GM18505 (cell line): ENCODE results near the gene FAT3.

ENCODE experiments used
- ATAC-seq: cut with Tn5 transposase; IDR thresholded peaks from one replicate; pipeline ENCODE4 v1.9.1; 2021; ENCODE audit not compliant: unreplicated experiment
- POLR2A ChIP-seq: IDR thresholded peaks from 4 replicates; pipeline ENCODE4 v1.6.1; 2011; ENCODE audit warnings: borderline replicate concordance; ENCODE audit not compliant: insufficient read depth, insufficient read length; ENCODE audit errors: extremely low read depth

Gene FAT3

DNA sequence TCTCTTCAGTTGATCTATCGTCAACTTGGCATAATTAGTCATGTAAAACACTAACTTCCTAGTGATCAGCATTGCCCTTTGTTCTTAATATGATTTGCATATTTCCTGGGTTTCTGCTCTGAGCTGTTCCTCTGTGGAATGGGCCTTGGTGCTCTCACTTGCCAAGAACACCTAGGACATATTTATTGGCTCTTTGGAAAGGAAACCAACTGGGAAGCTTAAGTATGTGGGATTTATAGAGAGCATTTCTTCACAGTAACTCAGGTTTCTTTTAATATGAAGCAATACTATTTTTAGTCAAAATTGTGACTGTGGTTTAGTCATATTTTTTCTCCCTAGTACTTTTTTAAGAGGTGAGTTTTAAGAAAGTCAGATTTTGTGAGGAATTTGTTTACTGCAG, 28.8 kb downstream of the FAT3 start:
- TF ChIP-seq POLR2A: no peak
- ATAC-seq: no peak

DNA sequence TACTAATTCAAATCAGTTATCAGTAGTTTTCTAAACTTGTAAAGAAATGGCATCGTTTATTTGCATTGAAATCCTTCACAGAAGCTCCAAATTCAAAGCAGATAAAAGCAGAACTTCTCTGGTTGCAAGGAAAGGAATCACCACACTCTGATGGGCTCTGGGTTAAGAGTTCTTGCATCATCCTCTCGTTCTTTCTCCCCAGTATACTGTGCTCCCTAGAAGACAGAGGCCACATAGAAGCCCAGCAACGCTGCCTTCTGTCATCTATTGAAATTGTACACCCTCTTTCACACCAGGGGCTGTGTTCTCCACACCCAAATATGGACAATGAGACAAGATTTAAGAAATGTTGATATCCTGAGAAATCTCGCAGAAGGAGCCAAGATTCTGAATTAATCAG, 29.3 kb downstream of the FAT3 start:
- no peak for TF ChIP-seq POLR2A
- no peak for ATAC-seq

DNA sequence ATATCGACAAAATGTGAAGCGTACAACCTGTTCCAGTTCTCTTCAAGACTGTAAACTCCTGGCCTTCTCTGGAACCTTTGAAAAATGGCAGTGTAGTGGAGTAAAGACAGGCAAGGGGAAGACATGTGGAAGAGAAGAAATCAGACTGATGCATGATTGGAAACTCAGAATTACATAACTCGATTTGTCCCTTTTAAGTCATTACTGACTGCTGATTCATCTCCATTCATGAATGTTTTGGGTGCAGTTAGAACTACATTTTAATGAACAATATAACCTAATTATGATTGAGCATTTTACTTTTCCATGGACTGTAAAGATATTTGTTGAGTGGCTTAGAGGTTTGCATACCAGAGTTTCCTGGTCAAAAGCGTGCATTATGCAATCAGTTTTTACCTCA, 32.9 kb downstream of the FAT3 start:
- no peak for TF ChIP-seq POLR2A
- no peak for ATAC-seq

DNA sequence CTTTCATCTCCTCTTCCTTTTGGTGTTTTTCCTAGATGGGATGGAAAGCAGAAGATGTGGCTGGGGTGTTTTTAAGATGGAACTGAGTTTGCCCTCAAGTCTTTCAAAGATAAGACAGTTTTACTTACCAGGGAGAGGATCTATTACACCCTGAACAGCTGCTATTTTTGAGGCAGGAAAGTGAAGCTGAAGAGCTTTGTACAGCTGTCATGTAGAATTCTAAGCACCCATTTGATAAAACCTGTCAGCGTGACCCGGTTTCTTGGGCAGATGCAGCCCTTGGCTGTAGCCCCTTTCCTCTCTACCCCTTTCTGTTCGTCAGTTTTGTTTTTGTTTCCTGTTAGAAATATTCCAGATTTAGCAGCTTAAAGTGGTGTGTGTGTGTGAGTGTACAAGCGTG, 35.2 kb downstream of the FAT3 start:
- no peak for TF ChIP-seq POLR2A
- no peak for ATAC-seq

DNA sequence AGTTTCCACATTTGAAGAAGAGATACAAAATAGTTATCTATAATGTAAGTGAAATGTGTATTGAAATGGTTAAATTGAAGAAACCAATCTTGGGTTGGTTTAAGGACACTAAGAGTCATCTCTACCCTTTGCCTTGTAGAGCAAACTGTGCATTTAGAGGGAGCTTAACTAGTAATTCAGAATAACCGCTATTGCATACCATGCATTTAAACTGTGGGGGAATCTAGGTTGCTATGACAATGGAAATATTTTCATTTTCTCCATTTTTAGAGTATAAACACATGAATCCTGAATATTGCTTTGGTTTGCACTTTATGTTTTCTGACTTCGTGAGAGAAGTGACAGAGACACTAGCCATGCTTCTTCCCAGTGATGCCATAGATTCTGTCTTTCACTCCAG, 39.7 kb downstream of the FAT3 start:
- ATAC-seq: no peak
- no peak for TF ChIP-seq POLR2A

DNA sequence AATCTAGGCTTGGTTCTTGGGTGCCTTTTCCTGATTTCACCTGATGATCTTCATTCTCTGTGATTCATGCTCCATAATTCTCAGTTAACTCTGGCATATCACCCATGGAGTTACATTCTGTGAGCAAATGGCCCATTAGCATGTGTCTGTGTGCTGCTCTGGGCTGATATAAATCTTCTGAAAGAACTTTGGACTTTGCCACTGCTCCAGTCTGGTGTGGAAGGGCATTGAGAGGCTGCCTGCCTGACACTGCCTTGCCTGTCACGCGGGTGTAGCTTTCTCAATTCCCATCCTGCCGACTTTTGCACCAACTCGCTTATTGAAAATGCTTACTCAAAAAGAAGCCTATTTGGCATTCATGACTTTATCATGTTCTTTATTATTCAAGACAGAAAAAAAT, 42.2 kb downstream of the FAT3 start:
- TF ChIP-seq POLR2A: no peak
- no peak for ATAC-seq

DNA sequence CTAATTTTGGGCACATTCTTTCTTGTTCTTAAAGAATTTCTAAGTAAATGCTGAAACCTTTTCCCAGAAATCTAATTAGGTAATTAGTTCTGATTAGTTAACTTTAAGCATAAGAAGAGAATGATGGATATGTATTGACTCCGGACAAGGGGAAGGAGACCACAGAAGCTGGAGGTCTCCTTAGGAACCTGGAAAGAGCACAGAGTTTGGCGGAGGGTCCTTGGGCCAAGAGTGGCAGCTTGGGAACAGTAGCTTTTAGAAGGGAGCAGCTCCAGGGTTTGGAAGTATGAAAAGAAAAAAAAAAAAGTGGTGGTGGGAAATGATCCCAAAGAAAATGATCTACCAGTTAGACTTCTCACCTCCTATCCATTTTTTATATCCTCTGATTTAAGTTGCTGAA, 42.7 kb downstream of the FAT3 start:
- no peak for TF ChIP-seq POLR2A
- no peak for ATAC-seq

DNA sequence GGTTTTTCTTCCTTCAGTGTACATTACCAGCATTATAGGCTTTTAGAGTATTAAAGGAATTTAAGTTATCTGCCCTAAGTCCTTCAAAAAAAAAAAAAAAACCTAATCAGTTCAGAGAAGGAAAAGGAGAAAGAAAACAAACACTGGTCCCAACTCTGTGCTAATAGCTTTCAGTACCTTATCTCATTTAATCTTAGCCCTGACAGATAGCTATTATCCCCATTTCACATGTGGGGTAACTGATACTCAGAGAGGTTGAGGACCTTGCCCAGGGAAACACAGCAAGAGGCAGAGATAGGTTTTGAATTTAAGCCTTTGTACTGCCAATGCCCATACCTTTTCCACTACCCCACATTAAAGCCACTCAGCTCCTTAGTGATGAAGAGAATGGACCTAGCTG, 43.4 kb downstream of the FAT3 start:
- no peak for ATAC-seq
- TF ChIP-seq POLR2A: no peak

DNA sequence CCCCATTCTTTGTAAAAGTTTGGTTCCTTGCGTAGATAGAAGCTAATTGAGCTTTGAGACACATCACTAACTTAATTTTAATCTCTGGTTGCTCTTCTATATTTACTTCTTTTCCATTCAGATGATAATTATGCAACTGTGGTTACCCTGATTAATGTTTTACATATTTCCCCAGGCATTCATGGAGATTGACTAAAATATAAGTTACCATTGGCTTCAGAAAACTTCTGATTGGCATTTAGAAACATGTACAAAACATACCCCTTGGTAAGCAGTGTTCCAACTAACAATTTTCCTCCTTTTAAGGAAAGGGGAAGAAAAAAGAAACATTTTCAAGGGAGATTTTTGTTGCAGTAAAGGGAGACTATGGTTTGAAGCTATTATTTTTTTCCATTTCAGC, 43.9 kb downstream of the FAT3 start:
- no peak for TF ChIP-seq POLR2A
- ATAC-seq: no peak

DNA sequence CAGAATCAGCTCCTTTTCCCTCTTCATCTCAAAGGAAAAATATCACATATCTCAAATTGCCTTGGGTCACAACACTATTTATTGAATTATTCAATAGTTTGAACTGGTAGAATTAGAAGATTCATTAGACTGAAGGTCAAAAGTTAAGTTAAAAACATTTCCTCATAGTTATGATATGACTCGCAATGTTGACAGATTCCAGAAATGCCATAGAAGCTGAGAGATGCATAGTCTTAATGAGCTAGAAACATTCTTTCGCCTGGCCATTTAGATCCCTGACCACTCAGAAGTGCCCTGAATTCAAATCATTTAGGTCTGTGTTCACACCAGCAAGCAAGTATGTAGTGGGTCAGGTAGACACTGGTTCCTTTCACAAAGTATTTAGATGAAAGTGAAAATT, 44.4 kb downstream of the FAT3 start:
- TF ChIP-seq POLR2A: no peak
- no peak for ATAC-seq

DNA sequence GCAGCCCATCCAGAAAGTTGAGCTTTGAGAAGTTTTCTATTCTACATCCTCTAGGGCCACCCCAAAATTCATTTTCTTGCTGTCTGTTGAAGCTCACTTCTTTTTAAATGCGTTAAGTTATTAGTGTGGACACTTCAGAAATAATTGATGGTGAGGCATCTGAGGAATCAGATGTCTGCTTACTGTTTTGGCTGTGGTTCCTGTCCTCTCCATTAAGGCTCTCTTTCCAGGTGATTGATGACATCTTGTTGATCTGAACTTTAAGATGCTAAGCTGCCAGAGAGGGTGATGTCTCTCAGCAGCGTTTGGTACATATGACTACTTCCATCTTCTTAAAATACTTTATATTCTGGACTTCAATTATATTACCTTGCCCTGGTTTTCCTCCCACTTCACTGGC, 45.2 kb downstream of the FAT3 start:
- no peak for ATAC-seq
- no peak for TF ChIP-seq POLR2A

DNA sequence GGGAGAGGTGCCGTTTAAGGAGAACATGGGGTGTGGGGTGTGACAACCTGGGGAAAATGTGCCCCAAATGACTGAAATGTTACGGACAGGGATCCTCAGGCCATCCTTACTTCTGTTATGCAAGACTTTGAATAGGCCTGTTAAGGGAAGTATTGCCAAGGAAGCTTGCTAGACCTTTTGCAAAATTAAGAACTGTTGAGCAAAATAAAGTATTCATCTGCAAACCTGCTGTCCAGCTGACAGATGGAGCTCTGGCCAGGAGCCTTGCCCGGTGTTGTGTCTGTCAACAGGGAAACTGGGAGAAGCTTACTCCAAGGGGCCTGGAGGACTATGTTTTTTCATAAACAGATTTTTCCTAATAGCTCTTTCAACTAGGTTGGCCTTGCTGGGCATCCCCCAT, 48.0 kb downstream of the FAT3 start:
- no peak for TF ChIP-seq POLR2A
- no peak for ATAC-seq
